C4-2B (cell line): ENCODE results near the gene UBE2J2.

Source experiments
- CTCF ChIP-seq: fragments of 450-650 bp; conservative IDR thresholded peaks from 2 replicates; pipeline ENCODE4 v1.5.1; 2017; ENCODE audit warnings: mild to moderate bottlenecking
- ZFX ChIP-seq: fragments of 450-650 bp; IDR thresholded peaks from 2 replicates; pipeline ENCODE4 v1.6.1; 2017

GRCh38 chr1:1226566-1227362 lies 46.9 kb downstream of the UBE2J2 start:
- TF ChIP-seq CTCF = no peak
- TF ChIP-seq ZFX = no peak
